HL-60/S4 treated with phorbol 12-myristate 13-acetate at 8.2 ng/mL for 4 days and 3 days (cell line): ENCODE data around the gene TRNAU1AP.
"Not testable (repeated sequence)": the region's sequence is repeated elsewhere in the genome, so short reads cannot be mapped to it uniquely, and the experiment has no call there.

ENCODE experiments used
- in situ Hi-C: fragments of 300-500 bp; cut with MboI; formaldehyde crosslinking; loops from 2 replicates; pipeline ENCODE4 v1.15.0; 2022; ENCODE audit warnings: low sequenced_read_pairs

The TRNAU1AP gene

GRCh38 chr1:28552758-28553663 is at the start of gene TRNAU1AP:
TRNAU1AP (plus strand) TSS chr1:28553085; CDS start chr1:28553111, 26 bp downstream.
- in situ Hi-C loops, result no loop called here

DNA sequence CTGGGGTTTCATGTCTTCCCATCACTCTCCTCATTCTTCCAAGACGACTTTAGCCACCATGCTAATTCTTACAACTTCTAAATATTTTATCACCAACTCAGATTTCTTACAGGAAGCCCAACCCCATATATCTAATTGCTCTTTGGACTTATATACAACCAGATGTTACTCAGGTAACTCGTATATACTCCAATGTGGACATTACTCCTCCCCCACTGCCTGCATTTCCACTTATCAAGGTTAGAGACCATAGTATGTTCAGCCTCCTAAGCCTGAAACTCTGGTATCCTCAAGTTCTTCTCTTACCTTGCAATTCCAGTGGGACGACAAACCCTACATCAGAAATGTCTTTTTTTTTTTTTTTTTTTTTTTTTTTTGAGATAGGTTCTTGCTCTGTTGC is 49.8 kb upstream of the TRNAU1AP start:
- in situ Hi-C loops, result no loop called here

DNA sequence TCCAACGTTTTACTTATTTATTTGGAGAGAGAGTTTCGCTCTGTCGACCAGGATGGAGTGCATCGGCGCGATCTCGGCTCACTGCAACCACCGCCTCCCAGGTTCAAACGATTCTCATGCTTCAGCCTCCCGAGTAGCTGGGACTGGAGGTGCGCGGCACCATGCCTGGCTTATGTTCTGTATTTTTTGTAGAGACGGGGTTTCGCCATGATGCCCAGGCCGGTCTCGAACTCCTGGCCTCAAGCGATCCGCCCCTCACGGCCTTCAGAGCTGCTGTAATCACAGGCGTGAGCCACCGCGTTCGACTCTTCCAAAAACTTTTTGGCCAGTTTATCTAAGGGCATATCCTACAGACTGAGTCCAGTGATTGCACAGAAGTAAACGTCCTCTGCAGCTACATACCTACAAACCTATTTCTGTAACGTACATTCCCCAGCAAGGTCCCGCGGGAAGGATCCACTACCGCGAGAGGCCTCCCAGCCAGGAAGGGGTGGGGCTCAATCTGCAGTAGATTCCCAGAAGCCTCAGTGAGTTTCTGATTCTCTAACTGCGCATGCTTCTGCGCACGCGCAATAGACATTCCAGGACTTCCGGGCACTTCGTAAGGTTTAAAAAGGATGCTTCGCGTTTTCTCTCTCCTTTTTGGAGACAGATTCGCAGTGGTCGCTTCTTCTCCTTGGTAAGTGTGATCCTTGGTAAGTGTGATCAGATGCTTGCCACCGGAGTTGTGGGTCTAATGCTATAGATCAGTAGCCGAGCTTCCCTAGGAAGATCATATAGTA is 47.3 kb upstream of the TRNAU1AP start, which contains the start of gene RCC1:
Gene RCC1, plus strand, starts transcription at position 638 of the 782 bp plus-strand sequence. CDS start 23,824 bp downstream, outside the sequence.
- in situ Hi-C loops, result no loop called here

DNA sequence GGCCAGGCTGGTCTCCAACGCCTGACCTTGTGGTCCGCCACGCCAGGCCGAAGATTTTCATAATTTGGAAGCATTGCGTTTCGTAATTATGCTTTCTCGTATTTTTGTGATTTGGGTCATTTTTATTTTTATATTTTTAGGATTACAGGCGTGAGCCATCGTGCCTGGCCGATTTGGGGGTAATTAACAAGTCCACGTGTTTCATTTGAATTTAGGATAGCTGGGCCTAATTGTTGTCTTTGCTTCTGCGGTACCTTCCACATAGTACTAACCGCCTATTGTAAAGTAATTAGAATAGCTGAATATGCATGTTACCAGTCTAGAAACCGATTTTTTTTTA is 46.0 kb upstream of the TRNAU1AP start:
- in situ Hi-C loops, result no loop called here

DNA sequence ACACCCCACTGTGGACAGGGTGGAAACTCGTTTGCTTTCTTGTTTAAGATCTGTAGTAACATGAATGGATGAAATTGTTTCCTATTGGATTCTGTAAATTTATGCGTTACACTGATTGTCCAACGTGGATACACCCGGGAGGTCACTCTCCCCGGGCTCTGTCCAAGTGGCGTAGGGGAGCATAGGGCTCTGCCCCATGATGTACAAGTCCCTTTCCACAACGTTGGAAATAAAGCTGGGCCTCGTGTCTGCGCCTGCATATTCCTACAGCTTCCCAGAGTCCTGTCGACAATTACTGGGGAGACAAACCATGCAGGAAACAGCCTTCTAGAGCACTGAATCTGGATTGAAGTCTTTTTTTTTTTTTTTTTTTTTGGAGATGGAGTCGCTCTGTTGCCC is 45.6 kb upstream of the TRNAU1AP start:
- in situ Hi-C loops, result no loop called here

DNA sequence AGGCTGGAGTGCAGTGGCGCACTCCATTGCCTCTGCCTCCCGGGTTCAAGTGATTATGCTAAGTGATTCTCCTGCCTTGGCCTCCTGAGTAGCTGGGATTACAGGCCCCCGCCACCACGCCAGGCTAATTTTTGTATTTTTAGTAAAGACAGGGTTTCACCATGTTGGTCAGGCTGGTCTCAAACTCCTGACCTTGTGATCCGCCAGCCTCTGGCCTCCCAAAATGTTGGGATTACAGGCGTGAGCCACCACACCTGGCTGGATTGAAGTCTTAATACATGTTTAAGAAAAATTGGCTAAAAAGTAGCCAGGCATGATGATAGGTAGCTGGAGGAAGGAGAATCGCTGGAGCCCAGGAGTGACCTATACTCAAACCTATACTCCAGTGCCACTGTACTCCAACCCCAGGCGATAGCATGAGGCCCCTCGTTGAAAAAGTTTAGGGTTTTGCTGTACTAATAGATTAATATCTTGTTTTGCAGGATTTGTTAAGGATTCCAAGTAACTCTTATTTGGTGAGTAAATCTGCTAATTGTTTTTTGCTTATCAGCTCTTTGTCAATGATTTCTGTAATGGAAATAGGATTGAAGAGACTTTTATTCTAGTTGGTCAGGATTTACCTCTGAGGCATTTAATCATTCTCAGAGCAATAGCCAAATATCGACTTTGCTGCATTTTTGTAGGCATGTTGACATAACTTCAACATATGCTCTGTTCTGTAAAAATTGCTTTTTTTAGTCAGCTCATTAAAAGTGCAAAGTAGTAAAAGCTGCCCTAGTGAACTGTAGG is 45.0 kb upstream of the TRNAU1AP start:
- in situ Hi-C loops, result no loop called here

DNA sequence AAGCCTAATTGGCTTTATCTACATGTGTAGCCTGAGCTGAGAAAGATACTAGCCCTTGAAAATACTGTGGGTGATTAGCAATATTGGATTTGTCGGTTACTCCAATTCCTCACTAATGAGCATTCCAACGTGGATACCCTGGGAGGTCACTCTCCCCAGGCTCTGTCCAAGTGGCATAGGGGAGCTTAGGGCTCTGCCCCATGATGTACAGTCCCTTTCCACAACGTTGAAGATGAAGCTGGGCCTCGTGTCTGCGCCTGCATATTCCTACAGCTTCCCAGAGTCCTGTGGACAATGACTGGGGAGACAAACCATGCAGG is 44.5 kb upstream of the TRNAU1AP start:
- in situ Hi-C loops, result no loop called here

- in situ Hi-C loops, result no loop called here
Observed at GRCh38 chr1:28509705-28510272, 43.1 kb upstream of the TRNAU1AP start.

GRCh38 chr1:28510273-28510969 is 42.5 kb upstream of the TRNAU1AP start:
- in situ Hi-C loops, result no loop called here

DNA sequence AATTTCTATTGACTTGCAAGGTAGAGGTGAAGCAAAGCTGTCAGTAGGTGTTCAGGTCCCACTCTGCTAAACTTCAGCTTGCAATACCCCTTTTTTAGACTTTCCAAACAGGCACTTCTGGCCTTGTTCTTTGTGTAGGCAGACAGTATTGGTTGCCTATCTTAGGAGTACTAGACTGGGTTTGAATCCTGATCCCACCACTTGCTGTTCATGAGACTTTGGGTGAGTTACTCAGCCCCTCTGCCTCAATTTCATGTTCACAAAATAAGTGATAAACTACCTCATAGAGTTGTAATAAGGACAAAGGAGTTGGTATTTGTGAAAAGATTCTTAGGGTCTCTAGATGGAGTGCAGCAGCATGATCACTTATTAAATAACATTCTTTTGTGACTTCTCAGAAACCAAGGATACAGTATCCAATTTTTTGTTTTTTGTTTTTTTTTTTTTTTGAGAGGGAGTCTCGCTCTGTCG is 41.9 kb upstream of the TRNAU1AP start:
- in situ Hi-C loops, result no loop called here

DNA sequence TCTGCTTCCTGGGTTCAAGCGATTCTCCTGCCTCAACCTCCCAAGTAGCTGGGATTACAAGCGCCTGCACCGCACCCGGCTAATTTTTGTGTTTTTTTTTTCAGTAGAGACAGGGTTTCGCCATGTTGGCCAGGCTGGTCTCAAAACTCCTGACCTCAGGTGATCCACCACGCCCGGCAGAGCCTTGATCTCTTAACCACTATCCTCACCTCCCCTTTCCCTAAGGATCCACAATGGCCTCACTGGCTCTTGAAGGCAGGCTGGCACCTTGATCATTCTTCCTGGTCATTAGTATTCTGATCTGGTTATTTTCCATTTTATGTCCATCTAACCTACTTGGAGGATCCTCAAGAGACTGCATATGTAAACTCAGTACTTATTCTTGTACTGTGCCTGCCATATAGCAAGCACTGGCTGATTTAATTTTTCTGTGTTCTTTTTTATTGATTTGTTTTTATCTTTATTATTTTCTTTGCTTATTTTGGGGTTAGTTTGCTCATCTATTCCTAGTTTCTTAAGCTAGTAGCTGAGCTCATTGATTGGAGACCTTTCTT is 40.8 kb upstream of the TRNAU1AP start:
- in situ Hi-C loops, result no loop called here

- in situ Hi-C loops, result not testable (repeated sequence)
Observed at GRCh38 chr1:28514445-28514933, 38.4 kb upstream of the TRNAU1AP start.

DNA sequence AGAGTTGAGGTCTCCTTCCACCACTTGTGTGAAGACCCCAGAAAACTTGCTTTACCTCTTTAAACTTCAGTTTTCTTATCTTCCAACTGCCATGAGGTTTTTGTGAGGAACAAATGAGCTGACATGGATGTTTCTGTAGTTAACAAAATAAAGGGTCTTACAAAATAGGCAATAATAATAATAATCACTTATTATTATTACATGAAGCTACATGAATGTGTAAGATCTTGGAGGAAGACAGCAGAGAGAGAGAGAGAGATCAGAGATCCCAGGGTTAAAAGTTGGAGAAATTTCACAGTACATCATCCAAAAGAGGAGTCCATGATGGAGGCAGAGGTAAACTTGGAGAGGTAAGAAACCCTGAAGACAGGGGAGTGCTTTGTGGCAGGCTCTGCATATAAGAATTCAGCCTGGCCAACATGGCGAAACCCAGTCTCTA is 36.3 kb upstream of the TRNAU1AP start:
- in situ Hi-C loops, result no loop called here

DNA sequence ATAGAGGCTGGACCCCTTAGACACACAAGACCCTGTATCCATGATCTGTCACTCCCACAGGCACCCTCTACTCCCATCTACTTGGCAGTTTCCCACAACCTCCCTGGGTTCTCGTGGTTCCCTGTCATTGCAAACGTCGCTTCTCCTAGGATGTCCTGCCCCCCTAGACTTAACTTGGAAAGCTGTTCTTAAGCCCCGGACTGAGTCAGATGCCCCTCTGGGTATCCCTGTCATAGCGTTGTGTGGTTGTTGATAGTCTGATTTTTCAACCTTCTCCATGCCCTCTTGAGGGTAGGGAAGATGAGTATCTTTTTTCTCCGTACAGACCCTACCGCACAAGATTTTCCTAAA is 35.3 kb upstream of the TRNAU1AP start:
- in situ Hi-C loops, result no loop called here

- in situ Hi-C loops, result no loop called here
Observed at GRCh38 chr1:28518000-28518744, 34.7 kb upstream of the TRNAU1AP start.

DNA sequence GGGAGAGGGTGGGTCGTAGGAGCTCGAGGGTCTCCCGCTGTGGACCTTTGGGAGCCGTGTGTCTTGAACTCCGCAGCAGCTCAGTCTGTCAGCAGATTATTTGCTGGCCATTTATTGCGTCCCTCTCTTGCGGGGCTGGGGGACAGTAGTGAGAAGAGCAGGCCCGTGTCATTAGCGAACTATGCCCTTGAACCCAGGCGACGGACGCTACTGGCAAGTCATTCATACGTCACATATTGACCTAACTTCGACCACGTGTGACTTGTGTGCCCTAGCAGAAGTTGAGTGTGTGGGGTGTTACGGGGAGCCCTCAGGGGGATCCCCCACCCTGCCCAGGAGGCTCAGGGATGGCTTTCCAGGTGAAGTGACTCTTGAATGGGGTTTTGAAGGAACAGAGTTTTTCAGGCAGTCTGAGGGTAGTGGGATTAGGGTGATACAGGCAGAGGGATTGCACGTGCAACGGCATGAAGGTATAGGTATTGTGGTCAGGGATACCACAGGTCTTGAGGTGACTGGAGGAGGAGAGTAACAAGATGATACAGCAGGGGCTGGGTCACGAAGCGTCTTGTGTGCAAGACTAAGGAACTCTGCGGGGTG is 34.0 kb upstream of the TRNAU1AP start:
- in situ Hi-C loops, result no loop called here

GRCh38 chr1:28519946-28520725 is 32.7 kb upstream of the TRNAU1AP start:
- in situ Hi-C loops, result no loop called here

DNA sequence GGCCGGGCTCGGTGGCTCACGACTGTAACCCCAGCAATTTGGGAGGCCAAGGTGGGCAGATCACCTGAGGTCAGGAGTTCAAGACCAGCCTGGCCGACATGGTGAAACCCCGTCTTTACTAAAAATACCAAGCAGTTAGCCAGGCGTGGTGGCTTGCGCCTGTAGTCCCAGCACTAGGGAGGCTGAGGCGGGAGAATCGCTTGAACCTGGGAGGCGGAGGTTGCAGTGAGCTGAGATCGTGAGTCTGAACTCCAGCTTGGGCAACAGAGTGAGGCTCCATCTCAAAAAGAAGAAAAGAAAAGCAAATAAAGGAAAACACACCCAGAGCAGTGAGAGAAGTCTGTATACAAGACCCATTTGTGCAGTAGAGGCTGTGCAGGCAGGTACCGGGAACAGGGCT is 32.1 kb upstream of the TRNAU1AP start:
- in situ Hi-C loops, result not testable (repeated sequence)
